ENCODE data around the gene TMEM255B. TPM values are rescaled to one million over a fixed set of nuclear protein-coding genes. Genes with fewer than 3 reads are reported as not detected.
"Not testable (repeated sequence)": the region's sequence is repeated elsewhere in the genome, so short reads cannot be mapped to it uniquely, and the experiment has no call there.

Gene TMEM255B
- total RNA-seq, 2 experiments from 2014 or later = 0.61 to 0.88 TPM

- ChIA-PET POLR2A (no interaction called here), CTCF (interaction anchor here (1.9 kb wide), 1 partner anchor 15 kb away, joined by 5 read pairs; no protein-coding TSS in a partner anchor)
- Mint-ChIP-seq H3K9me3 (no peaks in the 10 kb centered on the region), H3K27me3 (peaks cover 14% of the 10 kb centered on the region), H3K27ac (no peak overlapping the region), H3K4me1 (ENCODE audit: low read depth) (peaks cover 24% of the 10 kb centered on the region), H3K36me3 (no peaks in the 10 kb centered on the region), H3K4me3 (no peak overlapping the region)
- DNase-seq = no peak
- intact Hi-C loops (cut with micrococcal nuclease) = no loop called here
Measured at GRCh38 chr13:113739527-113740285, 19.3 kb upstream of the TMEM255B start.

GRCh38 chr13:113740286-113740556 lies 18.8 kb upstream of the TMEM255B start:
- Mint-ChIP-seq H3K9me3 (no peaks in the 10 kb centered on the region), H3K4me3 (no peak overlapping the region), H3K27ac (no peak overlapping the region), H3K27me3 (peaks cover 17% of the 10 kb centered on the region), H3K36me3 (no peaks in the 10 kb centered on the region), H3K4me1 (ENCODE audit: low read depth) (peaks cover 24% of the 10 kb centered on the region)
- ChIA-PET CTCF (interaction anchor here (1.9 kb wide), 1 partner anchor 16 kb away, joined by 5 read pairs; no protein-coding TSS in a partner anchor), POLR2A (no interaction called here)
- DNase-seq = no peak
- intact Hi-C loops (cut with micrococcal nuclease) = no loop called here

- POLR2A ChIA-PET = interaction anchor here (0.6 kb wide), 1 partner anchor 329 kb away, joined by 3 read pairs; no protein-coding TSS in a partner anchor
- DNase-seq = no peak
- H3K9me3 Mint-ChIP-seq = no peaks in the 10 kb centered on the region
- peaks cover 17% of the 10 kb centered on the region for H3K27me3 Mint-ChIP-seq
- H3K36me3 Mint-ChIP-seq = no peaks in the 10 kb centered on the region
- CTCF ChIA-PET = interaction anchor here (1.4 to 1.9 kb wide), 2 partner anchors 16 to 18 kb away, joined by 5 read pairs; partner anchors contain the start of gene TMEM255B
- intact Hi-C loops (cut with micrococcal nuclease) = no loop called here
- peaks cover 24% of the 10 kb centered on the region for H3K4me1 Mint-ChIP-seq (ENCODE audit: low read depth)
- no peak overlapping the region for H3K4me3 Mint-ChIP-seq
- no peak overlapping the region for H3K27ac Mint-ChIP-seq
Measured at GRCh38 chr13:113740661-113741060, 18.4 kb upstream of the TMEM255B start.

- intact Hi-C loops (cut with micrococcal nuclease) = no loop called here
- peaks cover 17% of the 10 kb centered on the region for H3K27me3 Mint-ChIP-seq
- peaks cover 24% of the 10 kb centered on the region for H3K4me1 Mint-ChIP-seq (ENCODE audit: low read depth)
- H3K4me3 Mint-ChIP-seq = no peak overlapping the region
- POLR2A ChIA-PET = interaction anchor here (0.6 kb wide), 1 partner anchor 329 kb away, joined by 3 read pairs; no protein-coding TSS in a partner anchor
- H3K9me3 Mint-ChIP-seq = no peaks in the 10 kb centered on the region
- no peaks in the 10 kb centered on the region for H3K36me3 Mint-ChIP-seq
- peak; percentile 40 for DNase-seq
- H3K27ac Mint-ChIP-seq = no peak overlapping the region
- CTCF ChIA-PET = interaction anchor here (0.6 to 1.9 kb wide), 7 partner anchors 12 to 601 kb away, joined by 3 to 5 read pairs (median 3); partner anchors contain the start of gene TMEM255B
Measured at GRCh38 chr13:113741191-113741668, 17.8 kb upstream of the TMEM255B start.

- POLR2A ChIA-PET = no interaction called here
- peaks cover 24% of the 10 kb centered on the region for H3K4me1 Mint-ChIP-seq (ENCODE audit: low read depth)
- DNase-seq = peak; percentile 42
- H3K27ac Mint-ChIP-seq = no peak overlapping the region
- intact Hi-C loops (cut with micrococcal nuclease) = no loop called here
- H3K9me3 Mint-ChIP-seq = no peaks in the 10 kb centered on the region
- CTCF ChIA-PET = interaction anchor here (0.6 to 1.9 kb wide), 5 partner anchors 13 to 494 kb away, joined by 3 to 5 read pairs (median 4); partner anchors contain the start of gene TMEM255B
- no peaks in the 10 kb centered on the region for H3K36me3 Mint-ChIP-seq
- no peak overlapping the region for H3K4me3 Mint-ChIP-seq
- peaks cover 17% of the 10 kb centered on the region for H3K27me3 Mint-ChIP-seq
Measured at GRCh38 chr13:113742000-113742441, 17.0 kb upstream of the TMEM255B start.

- Mint-ChIP-seq H3K4me1 (ENCODE audit: low read depth) (peaks cover 24% of the 10 kb centered on the region), H3K4me3 (no peak overlapping the region), H3K27ac (no peak overlapping the region), H3K9me3 (no peaks in the 10 kb centered on the region), H3K36me3 (no peaks in the 10 kb centered on the region), H3K27me3 (peaks cover 17% of the 10 kb centered on the region)
- ChIA-PET POLR2A (no interaction called here), CTCF (interaction anchor here (1.1 to 1.3 kb wide), 2 partner anchors 13 to 493 kb away, joined by 3 to 4 read pairs; no protein-coding TSS in a partner anchor)
- DNase-seq = no peak
- intact Hi-C loops (cut with micrococcal nuclease) = no loop called here
Measured at GRCh38 chr13:113742445-113743120, 16.4 kb upstream of the TMEM255B start.

GRCh38 chr13:113743366-113744195 lies 15.4 kb upstream of the TMEM255B start:
- H3K4me1 Mint-ChIP-seq (ENCODE audit: low read depth) = peaks cover 24% of the 10 kb centered on the region
- H3K36me3 Mint-ChIP-seq = no peaks in the 10 kb centered on the region
- no peak for DNase-seq
- no peaks in the 10 kb centered on the region for H3K9me3 Mint-ChIP-seq
- no peak overlapping the region for H3K27ac Mint-ChIP-seq
- CTCF ChIA-PET = no interaction called here
- H3K27me3 Mint-ChIP-seq = peaks cover 17% of the 10 kb centered on the region
- POLR2A ChIA-PET = no interaction called here
- H3K4me3 Mint-ChIP-seq = no peak overlapping the region
- intact Hi-C loops (cut with micrococcal nuclease) = no loop called here

GRCh38 chr13:113744197-113745000 lies 14.6 kb upstream of the TMEM255B start:
- DNase-seq = no peak
- Mint-ChIP-seq H3K9me3 (no peaks in the 10 kb centered on the region), H3K27me3 (peaks cover 17% of the 10 kb centered on the region), H3K4me3 (no peak overlapping the region), H3K27ac (no peak overlapping the region), H3K4me1 (ENCODE audit: low read depth) (peaks cover 24% of the 10 kb centered on the region), H3K36me3 (no peaks in the 10 kb centered on the region)
- POLR2A ChIA-PET = no interaction called here
- intact Hi-C loops (cut with micrococcal nuclease) = no loop called here
- CTCF ChIA-PET = no interaction called here

GRCh38 chr13:113745059-113745458 lies 14.0 kb upstream of the TMEM255B start:
- Mint-ChIP-seq H3K27me3 (peaks cover 17% of the 10 kb centered on the region), H3K4me1 (ENCODE audit: low read depth) (peaks cover 24% of the 10 kb centered on the region), H3K4me3 (no peak overlapping the region), H3K9me3 (no peaks in the 10 kb centered on the region), H3K36me3 (no peaks in the 10 kb centered on the region), H3K27ac (no peak overlapping the region)
- intact Hi-C loops (cut with micrococcal nuclease) = no loop called here
- CTCF ChIA-PET = no interaction called here
- POLR2A ChIA-PET = no interaction called here
- no peak for DNase-seq

- intact Hi-C loops (cut with micrococcal nuclease); H3K36me3 Mint-ChIP-seq; H3K4me3 Mint-ChIP-seq; POLR2A ChIA-PET; H3K27ac Mint-ChIP-seq; H3K9me3 Mint-ChIP-seq; DNase-seq; CTCF ChIA-PET: not testable (repeated sequence)
- Mint-ChIP-seq H3K4me1 (ENCODE audit: low read depth) (peaks cover 22% of the 10 kb centered on the region), H3K27me3 (peaks cover 15% of the 10 kb centered on the region)
Measured at GRCh38 chr13:113745500-113746142, 13.4 kb upstream of the TMEM255B start.

GRCh38 chr13:113746143-113746525 lies 12.9 kb upstream of the TMEM255B start:
- DNase-seq = no peak
- ChIA-PET POLR2A (no interaction called here), CTCF (no interaction called here)
- intact Hi-C loops (cut with micrococcal nuclease) = no loop called here
- Mint-ChIP-seq H3K27ac (no peak overlapping the region), H3K36me3 (no peaks in the 10 kb centered on the region), H3K4me1 (ENCODE audit: low read depth) (peaks cover 17% of the 10 kb centered on the region), H3K4me3 (no peak overlapping the region), H3K27me3 (peaks cover 10% of the 10 kb centered on the region), H3K9me3 (peaks cover 8% of the 10 kb centered on the region)
